Measurements from ENCODE around the gene ULK1. TPM values are rescaled to one million over a fixed set of nuclear protein-coding genes. Genes with fewer than 3 reads are reported as not detected.
A peak's percentile ranks its signal among the peaks of the same experiment; 100 is the strongest.

The ULK1 gene
- polyA plus RNA-seq, 1 donor = 27.3 TPM

GRCh38 chr12:131921866-131922769 is 27.7 kb downstream of the ULK1 start:
- H3K27me3 ChIP-seq (ENCODE audit: control insufficient read depth, insufficient read depth, low read length) = no peaks in the 10 kb centered on the region
- no CpG with 5 or more reads among the region's 29 CpGs for WGBS (ENCODE audit: insufficient coverage, low lambda C conversion rate)
- H3K27ac ChIP-seq (ENCODE audit: low read length) = no peak overlapping the region
- H3K9me3 ChIP-seq (ENCODE audit: control insufficient read depth, low read depth, low read length) = peaks cover 4% of the 10 kb centered on the region
- no peaks in the 10 kb centered on the region for H3K4me1 ChIP-seq (ENCODE audit: control insufficient read depth, insufficient read depth, low read length)
- DNase-seq = no peak
- H3K4me3 ChIP-seq (ENCODE audit: low read length) = no peak overlapping the region
- H3K36me3 ChIP-seq (ENCODE audit: control insufficient read depth, insufficient read depth, low read length) = peaks cover 41% of the 10 kb centered on the region

DNA sequence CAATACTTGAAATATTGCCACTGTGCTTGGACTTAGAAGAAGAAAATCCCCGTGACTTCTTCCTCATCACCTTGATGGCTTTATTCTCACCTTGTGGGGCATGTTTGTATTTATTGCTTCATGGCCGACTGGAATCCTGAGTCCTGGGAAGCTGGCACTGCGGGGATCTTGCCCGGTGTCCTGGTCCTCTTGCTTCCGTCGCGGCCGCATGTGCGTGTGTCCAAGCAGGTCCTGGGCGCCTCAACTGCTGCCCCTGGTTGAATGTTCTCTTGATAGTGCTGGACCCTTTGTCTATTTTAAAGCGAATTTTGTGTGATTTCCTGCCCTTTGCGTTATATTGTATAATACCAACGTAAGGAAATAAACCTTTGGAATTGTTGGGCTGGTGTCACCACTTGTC is 28.4 kb downstream of the ULK1 start:
- Histone ChIP-seq H3K27me3 (ENCODE audit: control insufficient read depth, insufficient read depth, low read length) (no peaks in the 10 kb centered on the region), H3K36me3 (ENCODE audit: control insufficient read depth, insufficient read depth, low read length) (peaks cover 36% of the 10 kb centered on the region), H3K4me1 (ENCODE audit: control insufficient read depth, insufficient read depth, low read length) (no peaks in the 10 kb centered on the region), H3K4me3 (ENCODE audit: low read length) (no peak overlapping the region), H3K27ac (ENCODE audit: low read length) (no peak overlapping the region), H3K9me3 (ENCODE audit: control insufficient read depth, low read depth, low read length) (peaks cover 4% of the 10 kb centered on the region)
- no CpG with 5 or more reads among the region's 13 CpGs for WGBS (ENCODE audit: insufficient coverage, low lambda C conversion rate)
- no peak for DNase-seq

- DNase-seq = no peak
- Histone ChIP-seq H3K27ac (ENCODE audit: low read length) (no peak overlapping the region), H3K9me3 (ENCODE audit: control insufficient read depth, low read depth, low read length) (peaks cover 4% of the 10 kb centered on the region), H3K36me3 (ENCODE audit: control insufficient read depth, insufficient read depth, low read length) (peaks cover 33% of the 10 kb centered on the region), H3K4me1 (ENCODE audit: control insufficient read depth, insufficient read depth, low read length) (no peaks in the 10 kb centered on the region), H3K27me3 (ENCODE audit: control insufficient read depth, insufficient read depth, low read length) (no peaks in the 10 kb centered on the region), H3K4me3 (ENCODE audit: low read length) (no peak overlapping the region)
- WGBS (ENCODE audit: insufficient coverage, low lambda C conversion rate) = 93% methylated on average over 6 of the region's 11 CpGs
Measured at GRCh38 chr12:131923260-131923659, 28.8 kb downstream of the ULK1 start.

DNA sequence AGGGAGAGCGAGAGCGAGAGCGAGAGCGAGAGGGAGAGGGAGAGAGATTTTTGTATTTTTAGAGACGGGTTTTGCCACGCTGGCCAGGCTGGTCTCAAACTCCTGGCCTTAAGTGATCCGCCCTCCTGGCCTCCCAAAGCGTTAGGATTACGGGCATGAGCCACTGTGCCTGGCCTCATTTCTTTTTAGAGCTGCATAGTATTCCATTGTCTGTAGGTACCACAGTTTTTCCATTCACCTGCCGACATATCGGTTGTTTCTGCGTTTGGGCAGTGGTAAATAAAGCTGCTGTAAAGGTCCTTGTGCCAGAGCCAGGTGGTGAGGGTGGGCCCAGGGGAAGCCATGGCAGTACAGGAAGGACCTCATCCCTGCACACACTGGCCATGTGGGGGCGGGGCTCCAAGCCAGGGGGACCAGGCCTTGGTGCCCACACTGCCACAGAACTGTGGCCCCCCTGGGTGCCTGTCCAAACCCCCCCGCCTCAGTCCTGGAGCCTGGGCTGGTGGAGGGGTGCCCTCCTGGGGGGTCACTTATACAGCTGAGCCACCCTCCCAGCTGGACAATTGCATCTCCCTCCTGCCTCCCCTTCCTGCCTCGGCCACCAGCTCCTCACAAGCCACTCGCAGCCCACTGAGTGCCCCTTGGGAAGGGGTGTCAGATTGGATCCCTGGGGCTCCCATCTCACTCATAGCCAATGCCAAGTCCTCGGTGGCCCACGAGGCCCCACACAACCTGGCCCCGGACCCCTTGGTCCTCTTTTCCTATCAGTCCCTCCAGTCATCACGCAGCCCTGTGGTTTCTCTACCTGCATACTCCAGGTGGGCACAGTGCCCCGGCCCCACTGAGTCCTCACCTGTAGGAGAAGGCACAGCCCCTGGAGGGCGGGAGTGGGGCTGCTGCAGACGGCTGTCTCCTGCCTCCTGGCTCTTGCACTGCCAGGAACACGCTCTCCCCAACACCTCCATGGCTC is 33.0 kb downstream of the ULK1 start:
- H3K27me3 ChIP-seq (ENCODE audit: control insufficient read depth, insufficient read depth, low read length) = no peaks in the 10 kb centered on the region
- peaks cover 12% of the 10 kb centered on the region for H3K36me3 ChIP-seq (ENCODE audit: control insufficient read depth, insufficient read depth, low read length)
- H3K4me3 ChIP-seq (ENCODE audit: low read length) = no peak overlapping the region
- H3K4me1 ChIP-seq (ENCODE audit: control insufficient read depth, insufficient read depth, low read length) = peaks cover 4% of the 10 kb centered on the region
- WGBS (ENCODE audit: insufficient coverage, low lambda C conversion rate) = no CpG with 5 or more reads among the region's 24 CpGs
- no peak for DNase-seq
- no peak overlapping the region for H3K27ac ChIP-seq (ENCODE audit: low read length)
- H3K9me3 ChIP-seq (ENCODE audit: control insufficient read depth, low read depth, low read length) = peaks cover 4% of the 10 kb centered on the region

DNA sequence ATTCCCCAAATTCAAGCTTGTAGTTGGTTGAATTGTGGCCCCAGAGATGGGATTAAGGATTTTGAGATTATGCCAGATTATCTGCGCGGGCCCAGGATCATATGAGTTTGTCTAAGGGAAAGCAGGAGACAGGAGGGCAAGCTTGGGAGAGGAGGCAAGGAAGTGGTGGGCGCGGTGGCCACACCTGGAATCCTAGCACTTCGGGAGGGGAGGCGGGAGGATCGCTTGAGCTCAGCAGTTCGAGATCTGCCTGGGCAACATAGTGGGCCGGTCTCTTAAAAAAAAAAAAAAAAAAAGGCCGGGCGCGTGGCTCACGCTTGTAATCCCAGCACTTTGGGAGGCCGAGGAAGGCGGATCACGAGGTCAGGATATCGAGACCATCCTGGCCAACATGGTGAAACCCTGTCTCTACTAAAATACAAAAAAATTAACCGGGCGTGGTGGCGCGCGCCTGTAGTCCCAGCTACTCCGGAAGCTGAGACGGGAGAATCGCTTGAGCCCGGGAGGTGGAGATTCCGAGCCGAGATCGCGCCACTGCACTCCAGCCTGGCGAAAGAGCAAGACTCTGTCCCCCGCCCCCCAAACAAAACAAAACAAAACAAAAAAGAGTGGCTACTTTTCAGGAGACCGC is 33.8 kb downstream of the ULK1 start:
- H3K27ac ChIP-seq (ENCODE audit: low read length) = no peak overlapping the region
- no peaks in the 10 kb centered on the region for H3K27me3 ChIP-seq (ENCODE audit: control insufficient read depth, insufficient read depth, low read length)
- WGBS (ENCODE audit: insufficient coverage, low lambda C conversion rate) = 80% methylated on average over 1 of the region's 33 CpGs
- H3K4me3 ChIP-seq (ENCODE audit: low read length) = peak overlapping the region; percentile 51
- H3K4me1 ChIP-seq (ENCODE audit: control insufficient read depth, insufficient read depth, low read length) = peaks cover 4% of the 10 kb centered on the region
- peaks cover 17% of the 10 kb centered on the region for H3K36me3 ChIP-seq (ENCODE audit: control insufficient read depth, insufficient read depth, low read length)
- H3K9me3 ChIP-seq (ENCODE audit: control insufficient read depth, low read depth, low read length) = peaks cover 4% of the 10 kb centered on the region
- DNase-seq = no peak

DNA sequence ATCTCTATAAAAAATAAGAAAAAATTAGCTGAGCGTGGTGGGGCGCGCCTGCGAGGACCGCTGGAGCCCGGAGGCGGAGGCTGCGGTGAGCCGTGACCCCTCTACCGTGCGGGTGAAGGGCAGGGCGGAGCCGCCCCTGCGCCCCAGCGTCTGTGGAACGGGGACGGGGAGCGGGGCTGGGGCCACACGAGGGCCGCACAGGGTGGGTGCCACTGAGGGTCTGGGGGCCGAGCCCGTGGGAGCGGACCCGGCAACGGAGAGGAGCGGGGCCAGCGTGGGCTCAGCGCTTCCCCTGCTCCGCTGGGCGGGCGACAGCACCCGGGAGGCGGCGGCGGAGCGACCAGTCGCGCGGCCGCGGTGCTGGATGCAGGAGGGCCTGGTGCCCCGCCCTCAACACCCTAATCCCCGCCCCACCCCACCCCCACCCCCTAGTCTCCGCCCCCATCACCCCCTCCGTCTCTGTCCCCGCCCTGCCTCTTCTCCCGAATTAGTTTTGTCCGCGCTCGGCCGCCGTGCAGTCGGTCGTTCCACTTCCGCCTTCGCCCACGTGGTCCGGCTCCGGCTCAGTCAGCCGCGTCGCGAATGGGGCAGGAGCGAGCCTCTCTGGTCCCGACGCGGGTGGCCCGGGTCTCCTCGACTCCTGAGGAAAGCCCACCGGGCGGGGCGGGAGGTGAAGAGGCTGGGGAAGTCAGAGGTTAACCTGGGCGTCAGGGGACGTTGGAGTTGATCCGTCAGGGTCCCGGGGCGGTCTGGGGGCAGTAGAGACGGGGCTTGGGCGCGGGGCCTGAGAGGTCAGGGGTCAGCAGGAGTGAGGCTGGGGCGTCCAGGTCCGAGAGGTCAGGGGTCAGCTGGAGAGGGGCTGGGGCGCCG is 34.5 kb downstream of the ULK1 start, which contains the start of gene PUS1:
TSS of gene PUS1 (plus strand) at position 566 of the 870 bp plus-strand sequence. CDS start 447 bp downstream, outside the sequence.
- H3K4me1 ChIP-seq (ENCODE audit: control insufficient read depth, insufficient read depth, low read length) = peaks cover 4% of the 10 kb centered on the region
- DNase-seq = peak; percentile 89 to 92
- H3K4me3 ChIP-seq (ENCODE audit: low read length) = peak within 1 kb of the TSS; percentile 91
- no CpG with 5 or more reads among the region's 84 CpGs for WGBS (ENCODE audit: insufficient coverage, low lambda C conversion rate)
- H3K27ac ChIP-seq (ENCODE audit: low read length) = peak within 1 kb of the TSS; percentile 7
- H3K27me3 ChIP-seq (ENCODE audit: control insufficient read depth, insufficient read depth, low read length) = no peaks in the 10 kb centered on the region
- peaks cover 25% of the 10 kb centered on the region for H3K36me3 ChIP-seq (ENCODE audit: control insufficient read depth, insufficient read depth, low read length)
- H3K9me3 ChIP-seq (ENCODE audit: control insufficient read depth, low read depth, low read length) = peaks cover 4% of the 10 kb centered on the region

GRCh38 chr12:131929581-131930456 is 35.4 kb downstream of the ULK1 start:
- WGBS (ENCODE audit: insufficient coverage, low lambda C conversion rate) = no CpG with 5 or more reads among the region's 87 CpGs
- H3K36me3 ChIP-seq (ENCODE audit: control insufficient read depth, insufficient read depth, low read length) = peaks cover 32% of the 10 kb centered on the region
- peak in 1 of 2 donors; percentile 58 for DNase-seq

DNA sequence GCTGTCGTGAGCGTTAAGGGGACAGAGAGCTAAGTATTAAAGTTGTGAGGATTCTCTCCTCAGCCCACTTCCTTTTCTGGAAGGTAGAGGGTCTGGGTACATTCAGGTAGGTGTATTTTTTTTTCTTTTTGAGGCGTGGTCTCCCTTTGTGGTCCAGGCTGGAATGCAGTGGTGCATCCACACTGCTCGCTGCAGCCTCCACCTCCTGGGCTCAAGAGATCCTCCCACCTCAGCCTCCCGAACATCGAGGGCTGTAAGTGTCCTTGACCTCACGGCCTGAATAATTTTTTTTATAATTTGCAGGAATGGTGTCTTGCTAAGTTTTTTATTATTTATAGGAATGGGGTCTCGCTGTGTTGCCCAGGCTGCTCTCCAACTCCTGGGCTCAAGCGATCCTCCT is 36.1 kb downstream of the ULK1 start:
- Histone ChIP-seq H3K9me3 (ENCODE audit: control insufficient read depth, low read depth, low read length) (peaks cover 4% of the 10 kb centered on the region), H3K27me3 (ENCODE audit: control insufficient read depth, insufficient read depth, low read length) (no peaks in the 10 kb centered on the region), H3K4me3 (ENCODE audit: low read length) (peak overlapping the region; percentile 41), H3K4me1 (ENCODE audit: control insufficient read depth, insufficient read depth, low read length) (peaks cover 4% of the 10 kb centered on the region), H3K36me3 (ENCODE audit: control insufficient read depth, insufficient read depth, low read length) (peaks cover 35% of the 10 kb centered on the region), H3K27ac (ENCODE audit: low read length) (no peak overlapping the region)
- no CpG with 5 or more reads among the region's 9 CpGs for WGBS (ENCODE audit: insufficient coverage, low lambda C conversion rate)
- no peak for DNase-seq

More at GRCh38 chr12:131929581-131930456, 35.4 kb downstream of the ULK1 start:
- Histone ChIP-seq H3K4me3 (ENCODE audit: low read length) (peak overlapping the region; percentile 91), H3K9me3 (ENCODE audit: control insufficient read depth, low read depth, low read length) (peaks cover 4% of the 10 kb centered on the region), H3K4me1 (ENCODE audit: control insufficient read depth, insufficient read depth, low read length) (peaks cover 4% of the 10 kb centered on the region), H3K27me3 (ENCODE audit: control insufficient read depth, insufficient read depth, low read length) (no peaks in the 10 kb centered on the region), H3K27ac (ENCODE audit: low read length) (no peak overlapping the region)

- WGBS (ENCODE audit: insufficient coverage, low lambda C conversion rate) = no CpG with 5 or more reads among the region's 8 CpGs
- no peak overlapping the region for H3K4me3 ChIP-seq (ENCODE audit: low read length)
- no peak for DNase-seq
- no peak overlapping the region for H3K27ac ChIP-seq (ENCODE audit: low read length)
- peaks cover 39% of the 10 kb centered on the region for H3K36me3 ChIP-seq (ENCODE audit: control insufficient read depth, insufficient read depth, low read length)
- H3K4me1 ChIP-seq (ENCODE audit: control insufficient read depth, insufficient read depth, low read length) = peaks cover 4% of the 10 kb centered on the region
- no peaks in the 10 kb centered on the region for H3K27me3 ChIP-seq (ENCODE audit: control insufficient read depth, insufficient read depth, low read length)
- no peaks in the 10 kb centered on the region for H3K9me3 ChIP-seq (ENCODE audit: control insufficient read depth, low read depth, low read length)
Measured at GRCh38 chr12:131933387-131933786, 39.0 kb downstream of the ULK1 start.

Measured in large intestine (tissue), 3 donors.